Adipocyte (in vitro differentiated cells): ENCODE data around the gene DIO1.
"Not testable (repeated sequence)": the region's sequence is repeated elsewhere in the genome, so short reads cannot be mapped to it uniquely, and the experiment has no call there.

Experiments used
- DNase-seq: peaks from one replicate; pipeline ENCODE4 v3.0.0-alpha.2; 2015; ENCODE audit warnings: low read depth
- H3K27me3 ChIP-seq: replicated peaks from 2 replicates; pipeline ENCODE4 v1.7.0; 2013; ENCODE audit warnings: mild to moderate bottlenecking, low read length, moderate library complexity; ENCODE audit not compliant: control insufficient read depth, insufficient read depth
- H3K36me3 ChIP-seq: 2 replicates; pipeline ENCODE4 v1.7.0; 2013; ENCODE audit warnings: low read length, mild to moderate bottlenecking, moderate library complexity; ENCODE audit not compliant: control insufficient read depth, insufficient read depth, severe bottlenecking
- H3K4me1 ChIP-seq: 2 replicates; pipeline ENCODE4 v1.7.0; 2013; ENCODE audit warnings: mild to moderate bottlenecking, low read length, moderate library complexity; ENCODE audit not compliant: control insufficient read depth, insufficient read depth
- H3K4me3 ChIP-seq: 2 replicates; pipeline ENCODE4 v1.7.0; 2013; ENCODE audit warnings: mild to moderate bottlenecking, low read length, moderate library complexity
- H3K9ac ChIP-seq: 2 replicates; pipeline ENCODE4 v1.7.0; 2013; ENCODE audit warnings: mild to moderate bottlenecking, low read length, moderate library complexity
- H3K9me3 ChIP-seq: 2 replicates; pipeline ENCODE4 v1.7.0; 2013; ENCODE audit warnings: mild to moderate bottlenecking, low read length, moderate library complexity; ENCODE audit not compliant: control insufficient read depth

Gene DIO1

DNA sequence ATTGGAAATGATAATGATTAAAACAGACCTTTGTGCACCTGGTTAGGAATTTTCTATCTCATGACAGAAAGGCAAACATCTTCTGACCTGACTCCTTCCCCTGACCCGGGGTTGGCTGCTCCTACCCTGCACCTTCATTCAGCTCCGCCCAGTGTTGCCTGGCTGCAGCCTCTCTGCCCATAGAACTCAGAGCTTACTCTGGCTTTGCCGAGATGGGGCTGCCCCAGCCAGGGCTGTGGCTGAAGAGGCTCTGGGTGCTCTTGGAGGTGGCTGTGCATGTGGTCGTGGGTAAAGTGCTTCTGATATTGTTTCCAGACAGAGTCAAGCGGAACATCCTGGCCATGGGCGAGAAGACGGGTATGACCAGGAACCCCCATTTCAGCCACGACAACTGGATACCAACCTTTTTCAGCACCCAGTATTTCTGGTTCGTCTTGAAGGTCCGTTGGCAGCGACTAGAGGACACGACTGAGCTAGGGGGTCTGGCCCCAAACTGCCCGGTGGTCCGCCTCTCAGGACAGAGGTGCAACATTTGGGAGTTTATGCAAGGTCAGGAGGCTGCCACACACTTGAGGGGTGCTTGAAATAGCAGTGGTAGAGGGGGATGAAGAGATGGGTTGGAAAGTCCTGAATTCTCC, at the start of gene DIO1:
Gene DIO1 (plus strand): TSS at position 189 of the 638 bp plus-strand sequence. CDS start 24 bp downstream, at position 213.
- DNase-seq: no peak
- no peaks in the 10 kb centered on the region for H3K27me3 ChIP-seq

DNA sequence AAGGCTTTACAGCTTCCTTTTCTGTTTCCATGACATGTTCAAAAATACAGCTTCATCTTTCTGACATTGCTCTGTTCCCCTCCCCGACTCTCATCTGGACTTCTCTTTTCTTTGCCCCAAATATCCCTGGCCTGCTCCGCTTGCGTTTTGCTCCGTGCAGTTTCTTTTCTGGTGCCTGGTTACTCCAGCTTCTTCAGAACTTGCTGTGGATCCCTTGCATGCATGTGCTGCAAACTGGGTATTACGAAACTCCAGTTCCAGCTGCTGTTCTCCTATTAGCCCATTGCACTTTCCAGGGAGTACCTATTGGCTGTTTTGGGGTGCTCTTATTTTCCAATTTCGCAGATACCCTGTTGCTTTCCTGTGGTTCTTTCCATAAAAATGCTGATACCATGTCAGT, 46.0 kb upstream of the DIO1 start:
- DNase-seq: no peak
- Histone ChIP-seq H3K27me3 (no peaks in the 10 kb centered on the region), H3K4me3 (no peak overlapping the region), H3K9ac (no peak overlapping the region), H3K9me3 (peaks cover 16% of the 10 kb centered on the region), H3K36me3 (peaks cover 19% of the 10 kb centered on the region), H3K4me1 (no peaks in the 10 kb centered on the region)

More for the DNA sequence above, at the start of gene DIO1:
- Histone ChIP-seq H3K36me3 (no peaks in the 10 kb centered on the region), H3K4me1 (peaks cover 24% of the 10 kb centered on the region), H3K4me3 (no peak within 1 kb of the TSS), H3K9me3 (no peaks in the 10 kb centered on the region), H3K9ac (no peak within 1 kb of the TSS)

DNA sequence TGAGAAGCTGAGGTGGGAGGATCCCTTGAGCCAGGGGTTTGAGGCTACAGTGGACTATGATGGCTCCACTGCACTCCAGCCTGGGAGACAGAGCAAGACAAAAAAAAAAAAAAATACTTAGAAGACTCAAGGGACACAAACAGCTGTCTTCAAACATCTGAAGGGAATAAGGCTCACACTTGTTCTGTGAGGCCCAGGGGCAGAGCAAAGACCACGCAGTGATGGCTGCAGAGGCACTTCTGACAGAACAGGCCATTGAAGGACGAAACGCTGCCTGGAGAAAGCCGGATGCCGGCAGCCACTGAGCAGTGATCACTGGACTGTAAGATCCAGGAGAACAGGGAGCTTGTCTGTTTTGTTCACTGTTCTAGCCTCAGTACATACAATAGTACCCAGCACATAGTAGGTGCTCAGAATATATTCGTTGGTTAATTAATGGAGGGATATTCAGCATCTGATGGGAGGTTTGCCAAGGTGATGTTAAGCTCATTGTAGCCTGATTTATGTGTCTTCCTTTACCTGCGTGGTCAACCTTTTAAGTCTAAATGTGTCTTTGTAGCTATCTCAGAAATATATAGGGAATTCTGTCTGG, 43.8 kb upstream of the DIO1 start:
- H3K9me3 ChIP-seq: peaks cover 8% of the 10 kb centered on the region
- no peaks in the 10 kb centered on the region for H3K4me1 ChIP-seq
- DNase-seq: no peak
- H3K4me3 ChIP-seq: no peak overlapping the region
- peaks cover 38% of the 10 kb centered on the region for H3K36me3 ChIP-seq
- H3K9ac ChIP-seq: no peak overlapping the region
- no peaks in the 10 kb centered on the region for H3K27me3 ChIP-seq

DNA sequence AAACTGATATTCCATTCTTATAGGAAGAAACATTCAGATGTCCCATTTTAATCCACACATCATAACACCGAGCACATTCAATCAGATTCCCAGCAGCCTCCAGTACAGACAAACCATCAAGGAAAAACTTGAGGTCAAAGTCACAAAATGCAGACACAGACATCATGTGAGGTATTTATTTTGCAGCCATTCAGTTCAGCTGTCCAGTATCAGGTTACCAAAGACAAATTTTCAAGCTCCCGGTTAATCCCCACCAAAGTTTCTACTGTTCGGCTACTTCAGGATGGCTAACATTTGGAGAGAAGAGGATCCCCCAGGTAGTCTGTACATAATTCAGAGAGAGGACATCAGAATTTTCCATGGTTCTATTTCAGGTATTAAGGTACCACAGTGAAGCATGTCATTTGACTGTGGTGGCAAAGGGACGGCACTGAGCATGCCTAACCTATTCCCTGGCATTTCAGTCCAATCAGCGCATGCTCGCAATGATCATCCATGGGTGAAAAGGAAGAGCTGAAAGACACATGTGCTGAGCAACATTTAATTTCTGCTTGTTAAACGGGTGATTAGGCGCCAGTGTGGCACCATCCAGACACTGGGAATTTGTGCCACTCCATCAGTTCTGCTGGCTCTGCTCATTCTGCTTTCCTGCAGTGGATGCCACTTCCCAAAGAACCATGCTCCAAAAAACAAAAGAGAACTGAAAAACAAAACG, 42.3 kb upstream of the DIO1 start:
- no peak overlapping the region for H3K4me3 ChIP-seq
- H3K9ac ChIP-seq: no peak overlapping the region

DNA sequence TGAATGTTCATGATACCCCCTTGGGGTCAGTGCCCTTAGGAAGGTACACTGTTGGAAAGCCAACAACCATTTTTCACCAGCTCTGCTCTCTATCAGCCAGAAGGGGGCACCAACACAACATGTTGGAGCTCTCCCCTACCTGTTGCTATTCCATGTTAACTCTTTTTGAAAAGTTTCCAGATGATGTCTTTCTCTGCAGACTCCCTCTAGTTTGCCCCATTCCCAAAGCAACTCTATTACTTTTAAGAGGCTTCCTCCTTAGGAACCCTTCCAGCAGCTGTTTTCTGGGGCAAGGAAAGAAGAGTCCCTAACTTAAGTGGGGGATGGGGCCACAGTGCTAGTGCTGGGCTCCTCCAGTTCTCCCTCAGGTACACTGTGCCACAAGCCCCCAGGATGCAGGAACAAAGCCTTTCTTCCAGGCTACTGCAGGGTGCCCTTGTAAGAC, 33.0 kb upstream of the DIO1 start:
- no peaks in the 10 kb centered on the region for H3K27me3 ChIP-seq
- H3K4me3 ChIP-seq: no peak overlapping the region
- no peaks in the 10 kb centered on the region for H3K4me1 ChIP-seq
- peak; percentile 77 for DNase-seq
- H3K9me3 ChIP-seq: no peaks in the 10 kb centered on the region
- H3K9ac ChIP-seq: no peak overlapping the region
- H3K36me3 ChIP-seq: peaks cover 44% of the 10 kb centered on the region

More for the DNA sequence above, 42.3 kb upstream of the DIO1 start:
- no peaks in the 10 kb centered on the region for H3K27me3 ChIP-seq
- H3K4me1 ChIP-seq: no peaks in the 10 kb centered on the region
- H3K9me3 ChIP-seq: peaks cover 8% of the 10 kb centered on the region
- DNase-seq: no peak
- peaks cover 53% of the 10 kb centered on the region for H3K36me3 ChIP-seq

DNA sequence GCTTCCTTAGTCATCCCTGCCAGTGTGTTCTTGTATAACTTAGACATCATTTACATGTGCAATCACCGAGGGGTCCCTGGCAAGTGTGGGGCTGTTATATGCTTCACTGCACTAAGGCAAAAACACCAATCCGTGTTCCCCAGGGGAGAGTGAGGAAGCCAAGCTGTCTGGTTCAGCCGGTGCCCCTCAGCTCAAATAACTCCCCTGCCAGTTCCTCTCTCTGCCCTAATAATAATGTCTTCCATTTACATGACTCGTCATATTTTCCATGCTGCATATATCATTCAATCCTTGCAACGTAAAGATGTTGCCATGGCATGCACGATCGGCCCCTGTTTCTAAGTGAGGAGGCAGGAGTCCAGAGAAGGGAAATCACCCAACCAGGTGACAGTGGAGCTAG, 31.5 kb upstream of the DIO1 start:
- H3K9ac ChIP-seq: no peak overlapping the region
- no peaks in the 10 kb centered on the region for H3K4me1 ChIP-seq
- H3K27me3 ChIP-seq: no peaks in the 10 kb centered on the region
- peaks cover 40% of the 10 kb centered on the region for H3K36me3 ChIP-seq
- H3K4me3 ChIP-seq: no peak overlapping the region
- no peak for DNase-seq
- no peaks in the 10 kb centered on the region for H3K9me3 ChIP-seq

DNA sequence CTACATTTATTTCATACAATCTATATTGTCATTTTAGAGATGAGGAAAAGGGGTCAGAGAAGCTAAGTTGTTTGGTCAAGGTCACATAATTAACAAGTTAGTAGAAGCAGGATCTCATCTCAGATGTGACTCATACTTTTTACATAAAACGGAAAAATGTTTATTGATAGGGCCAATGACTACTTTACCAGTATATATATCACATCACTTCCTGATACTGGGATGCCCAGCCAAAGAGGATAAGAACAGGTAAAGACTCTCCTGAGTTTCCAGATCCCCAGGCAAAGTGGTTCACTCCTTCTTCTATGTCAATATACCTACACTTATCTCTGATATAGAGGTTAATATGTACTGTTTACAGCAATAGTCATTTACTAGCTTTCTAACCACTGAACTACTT, 25.4 kb upstream of the DIO1 start:
- Histone ChIP-seq H3K4me3 (no peak overlapping the region), H3K9me3 (no peaks in the 10 kb centered on the region), H3K27me3 (no peaks in the 10 kb centered on the region), H3K9ac (no peak overlapping the region), H3K36me3 (peaks cover 71% of the 10 kb centered on the region), H3K4me1 (no peaks in the 10 kb centered on the region)
- DNase-seq: no peak

DNA sequence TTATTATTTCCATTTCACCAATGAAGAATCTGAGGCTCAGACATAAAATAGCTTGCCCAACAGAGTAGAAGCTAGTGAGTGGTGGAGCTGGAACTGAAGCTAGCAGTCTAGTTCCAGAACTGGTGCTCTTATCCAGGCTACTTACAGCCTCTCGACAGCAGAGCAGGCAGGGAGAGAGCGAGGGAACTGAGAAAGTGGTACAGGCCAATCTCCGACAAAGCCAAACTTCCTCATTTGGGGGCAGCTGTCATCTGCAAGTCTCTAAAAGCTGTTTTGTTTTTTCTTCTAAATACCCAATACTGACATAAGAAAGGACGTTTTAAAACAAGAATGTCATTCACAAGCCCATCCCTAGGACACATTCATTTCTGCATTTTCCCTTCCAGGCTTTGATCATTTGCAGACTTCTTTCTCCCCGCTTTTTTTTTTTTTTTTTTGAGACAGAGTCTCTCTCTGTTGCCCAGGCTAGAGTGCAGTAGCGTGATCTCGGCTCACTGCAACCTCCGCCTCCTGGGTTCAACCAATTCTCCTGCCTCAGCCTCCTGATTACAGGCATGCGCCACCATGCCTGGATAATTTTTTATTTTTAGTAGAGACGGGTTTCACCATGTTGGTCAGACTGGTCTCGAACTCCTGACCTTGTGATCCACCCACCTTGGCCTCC, 24.4 kb upstream of the DIO1 start:
- Histone ChIP-seq H3K36me3 (peaks cover 71% of the 10 kb centered on the region), H3K4me3 (no peak overlapping the region), H3K9ac (no peak overlapping the region), H3K4me1 (peaks cover 6% of the 10 kb centered on the region), H3K9me3 (no peaks in the 10 kb centered on the region), H3K27me3 (no peaks in the 10 kb centered on the region)
- no peak for DNase-seq

DNA sequence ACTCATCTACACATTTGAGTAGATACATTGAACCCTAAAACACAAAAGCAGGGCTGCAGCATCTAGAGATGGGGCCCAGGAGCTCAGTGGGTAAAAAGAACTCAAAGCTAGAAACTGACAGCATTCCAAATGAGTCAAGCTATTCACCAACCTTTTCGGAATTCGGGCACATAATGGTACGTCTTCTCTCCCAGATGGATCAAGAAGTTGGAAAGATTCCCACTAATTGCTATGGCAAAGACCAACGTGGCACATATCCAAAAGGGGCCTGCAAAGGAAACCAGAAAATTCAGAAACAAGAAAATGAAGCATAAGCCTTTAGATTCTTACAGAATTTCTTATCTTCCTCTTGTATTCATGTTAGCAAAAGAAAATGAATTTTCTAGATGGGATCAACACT, 22.8 kb upstream of the DIO1 start:
- peak; percentile 22 for DNase-seq
- peaks cover 74% of the 10 kb centered on the region for H3K36me3 ChIP-seq
- H3K27me3 ChIP-seq: no peaks in the 10 kb centered on the region
- H3K9ac ChIP-seq: no peak overlapping the region
- H3K4me3 ChIP-seq: no peak overlapping the region
- H3K4me1 ChIP-seq: peaks cover 6% of the 10 kb centered on the region
- H3K9me3 ChIP-seq: no peaks in the 10 kb centered on the region

DNA sequence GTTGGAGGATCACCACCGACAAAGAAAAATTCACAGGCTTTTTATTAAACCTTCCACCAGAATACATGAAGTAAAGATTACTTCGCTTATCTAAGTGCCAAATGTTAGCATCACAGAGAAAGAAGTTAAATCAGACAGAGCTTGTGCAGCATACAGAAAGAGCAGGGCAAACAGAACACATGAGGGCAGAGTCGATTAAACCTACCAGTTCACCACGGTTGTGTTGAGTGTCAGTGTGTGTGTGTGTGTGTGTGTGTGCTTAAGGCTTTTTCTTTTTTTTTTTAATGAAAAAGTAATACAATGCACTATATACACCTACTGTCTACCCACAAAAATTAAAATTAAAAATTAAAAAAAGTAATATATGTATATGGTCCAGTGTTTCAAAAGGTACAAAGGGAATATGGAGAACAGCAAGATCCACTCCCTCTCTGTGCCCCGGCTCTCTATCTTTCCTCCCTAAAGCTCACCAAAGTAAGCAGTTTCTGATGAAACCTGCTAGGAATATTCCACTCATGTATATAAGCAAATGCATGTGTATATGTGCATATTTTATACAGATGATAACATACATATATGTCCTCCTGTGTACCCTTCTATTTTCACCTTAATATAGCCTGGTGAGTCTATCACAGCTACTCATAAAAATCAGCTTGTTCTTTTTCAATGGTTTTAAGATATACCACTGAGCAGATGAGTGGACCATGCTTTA, 22.1 kb upstream of the DIO1 start:
- no peaks in the 10 kb centered on the region for H3K9me3 ChIP-seq
- no peaks in the 10 kb centered on the region for H3K27me3 ChIP-seq
- peaks cover 6% of the 10 kb centered on the region for H3K4me1 ChIP-seq
- no peak for DNase-seq
- no peak overlapping the region for H3K9ac ChIP-seq
- peaks cover 74% of the 10 kb centered on the region for H3K36me3 ChIP-seq
- H3K4me3 ChIP-seq: no peak overlapping the region

DNA sequence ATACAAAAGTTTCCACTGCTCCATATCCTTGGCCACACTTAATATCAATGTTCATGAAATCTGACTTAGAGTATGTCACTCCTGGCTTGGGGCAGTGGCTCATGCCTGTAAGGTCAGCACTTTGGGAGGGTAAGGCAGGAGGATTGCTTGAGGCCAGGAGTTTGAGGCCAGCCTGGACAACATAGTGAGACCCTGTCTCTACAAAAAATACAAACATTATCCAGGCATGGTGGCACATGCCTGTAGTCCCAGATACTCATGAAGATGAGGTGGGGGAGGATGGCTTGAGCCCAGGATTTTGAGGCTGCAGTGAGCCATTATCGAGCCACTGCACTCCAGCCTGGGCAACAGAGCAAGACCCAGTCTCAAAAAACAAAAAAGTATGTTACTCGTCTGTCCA, 18.8 kb upstream of the DIO1 start:
- peaks cover 70% of the 10 kb centered on the region for H3K36me3 ChIP-seq
- H3K9ac ChIP-seq, H3K4me1 ChIP-seq, H3K27me3 ChIP-seq, DNase-seq, H3K9me3 ChIP-seq, H3K4me3 ChIP-seq: not testable (repeated sequence)
